HG03064 (cell line): ENCODE results near the gene ZNF236.
"Not testable (repeated sequence)": the region's sequence is repeated elsewhere in the genome, so short reads cannot be mapped to it uniquely, and the experiment has no call there.

Source experiments
- ATAC-seq: cut with Tn5 transposase; IDR thresholded peaks from one replicate; pipeline ENCODE4 v1.9.1; 2021; ENCODE audit warnings: low read depth; ENCODE audit not compliant: unreplicated experiment

Gene ZNF236

GRCh38 chr18:76984193-76985155 lies 162.1 kb downstream of the ZNF236 start:
- no peak for ATAC-seq

GRCh38 chr18:76985156-76985950 lies 163.0 kb downstream of the ZNF236 start:
- ATAC-seq: no peak

GRCh38 chr18:76985951-76986236 lies 163.5 kb downstream of the ZNF236 start:
- ATAC-seq: no peak

- ATAC-seq: no peak
These were observed 164.0 kb downstream of the ZNF236 start for GRCh38 chr18:76986406-76986805.

- ATAC-seq: no peak
These were observed 165.9 kb downstream of the ZNF236 start for GRCh38 chr18:76988031-76988826.

- ATAC-seq: no peak
These were observed 166.7 kb downstream of the ZNF236 start for GRCh38 chr18:76988827-76989646.

GRCh38 chr18:76989647-76990190 lies 167.4 kb downstream of the ZNF236 start:
- ATAC-seq: no peak

GRCh38 chr18:76990343-76991020 lies 168.1 kb downstream of the ZNF236 start:
- not testable (repeated sequence) for ATAC-seq

GRCh38 chr18:76991021-76991688 lies 168.8 kb downstream of the ZNF236 start:
- no peak for ATAC-seq

GRCh38 chr18:76992226-76993084 lies 170.1 kb downstream of the ZNF236 start:
- ATAC-seq: no peak

GRCh38 chr18:76993085-76993382 lies 170.7 kb downstream of the ZNF236 start:
- no peak for ATAC-seq

GRCh38 chr18:76993573-76993972 lies 171.2 kb downstream of the ZNF236 start:
- ATAC-seq: no peak

- no peak for ATAC-seq
These were observed 171.8 kb downstream of the ZNF236 start for GRCh38 chr18:76994086-76994654.

- no peak for ATAC-seq
These were observed 173.5 kb downstream of the ZNF236 start for GRCh38 chr18:76995896-76996295.

GRCh38 chr18:76996429-76996828 lies 174.1 kb downstream of the ZNF236 start:
- no peak for ATAC-seq

GRCh38 chr18:76997951-76998808 lies 175.8 kb downstream of the ZNF236 start:
- ATAC-seq: no peak

- no peak for ATAC-seq
These were observed 176.7 kb downstream of the ZNF236 start for GRCh38 chr18:76999077-76999476.
